ENCODE measurements around the gene GH2.
"Not testable (repeated sequence)": the region's sequence is repeated elsewhere in the genome, so short reads cannot be mapped to it uniquely, and the experiment has no call there.

The GH2 gene

GRCh38 chr17:63881935-63882601, at the start of gene GH2:
Gene GH2 (minus strand): TSS chr17:63881944. CDS start chr17:63881801, 143 bp downstream.
- H3K4me3 ChIP-seq = no peak within 1 kb of the TSS
- no peak within 1 kb of the TSS for H3K27ac ChIP-seq

GRCh38 chr17:63930951-63931575, 49.3 kb upstream of the GH2 start:
- Histone ChIP-seq H3K4me3 (peak overlapping the region; percentile 4 to 29 (median 15)), H3K27ac (peak overlapping the region in 16 of 21 experiments; percentile 42 to 84 (median 62))

DNA sequence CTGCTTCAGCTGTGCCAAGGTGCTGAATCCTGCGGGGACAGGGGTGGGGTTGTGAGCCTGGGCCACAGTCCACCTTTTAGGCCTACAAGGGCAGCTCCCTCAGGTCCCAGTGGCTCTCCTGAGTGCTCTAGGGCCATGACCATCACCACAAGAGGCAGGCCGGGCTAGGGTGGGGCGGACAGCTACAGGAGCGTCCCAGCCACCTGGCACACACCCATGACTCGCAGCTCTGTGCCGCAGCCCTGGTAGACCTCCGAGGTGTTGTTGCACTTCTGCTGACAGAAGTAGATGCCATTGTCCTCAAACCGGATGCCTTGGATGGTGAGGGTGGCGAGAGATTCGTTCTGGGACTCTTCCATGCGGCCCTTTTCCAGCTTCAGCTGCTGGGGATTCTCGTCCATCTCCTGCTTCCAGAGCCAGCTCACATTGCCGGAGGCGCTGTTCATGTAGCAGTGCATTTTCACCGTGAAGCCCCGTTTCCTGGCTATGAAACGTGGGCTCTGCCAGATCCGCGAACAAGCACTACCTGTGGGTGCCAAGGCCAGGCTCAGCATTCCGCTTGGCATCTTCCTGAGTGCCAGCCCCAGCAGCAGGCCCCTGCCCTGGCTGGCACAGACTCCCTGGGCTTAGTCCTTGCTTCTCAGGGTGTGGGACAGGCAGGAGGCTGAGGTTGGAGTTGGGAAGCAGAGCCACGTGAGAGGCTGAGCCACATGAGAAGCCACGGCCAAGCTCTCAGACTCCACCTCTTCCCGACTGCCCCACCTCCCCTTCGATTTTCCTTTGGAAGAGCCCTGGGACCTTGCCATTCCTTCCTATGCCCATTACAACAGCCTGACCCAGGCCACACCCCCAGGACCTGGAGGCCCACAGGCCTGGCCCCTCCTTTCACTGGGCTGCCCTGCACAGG, 48.4 kb upstream of the GH2 start:
- Histone ChIP-seq H3K4me3 (peak overlapping the region in 1 of 7 experiments; percentile 1), H3K27ac (peak overlapping the region in 11 of 21 experiments; percentile 3 to 84 (median 42))

DNA sequence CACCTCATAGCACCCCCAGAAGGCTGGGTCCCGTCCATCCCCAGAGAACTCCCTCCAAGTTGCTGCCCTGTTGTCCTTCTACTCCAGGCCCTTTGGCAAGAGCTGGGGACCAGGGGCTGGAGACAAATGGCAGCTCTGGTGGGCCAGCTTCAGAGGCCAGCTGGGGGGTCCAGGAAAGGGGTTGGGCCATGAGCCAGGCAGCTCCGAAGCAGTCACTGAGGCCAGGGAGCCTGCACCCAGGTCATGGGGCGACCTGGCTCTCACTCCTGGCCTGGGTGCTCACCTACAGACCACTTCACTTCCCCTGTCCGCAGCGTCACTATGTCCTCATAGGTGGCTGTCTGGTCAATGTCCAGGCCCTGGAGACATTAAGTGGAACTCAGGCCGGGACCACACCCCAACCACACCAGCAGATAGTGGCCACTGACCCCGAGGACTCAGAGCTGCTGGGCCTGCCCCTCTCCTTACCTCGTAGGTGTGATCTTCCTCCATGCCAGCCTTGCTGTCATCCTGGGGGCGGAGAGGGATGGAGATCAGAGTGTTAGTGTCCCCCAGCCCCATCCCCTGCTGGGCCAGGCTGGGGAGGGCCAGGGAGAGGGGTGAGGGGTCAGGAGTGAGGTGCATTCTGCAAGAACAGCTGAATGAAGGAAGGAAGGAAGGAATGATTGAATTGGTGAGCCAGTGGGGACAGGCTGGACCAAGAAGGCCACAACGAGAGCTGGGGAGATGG, 47.4 kb upstream of the GH2 start:
- Histone ChIP-seq H3K27ac (peak overlapping the region in 1 of 21 experiments; percentile 82), H3K4me3 (no peak overlapping the region)

GRCh38 chr17:63928172-63928666, 46.5 kb upstream of the GH2 start:
- H3K4me3 ChIP-seq = no peak overlapping the region
- H3K27ac ChIP-seq = peak overlapping the region in 1 of 21 experiments; percentile 62

GRCh38 chr17:63927464-63928171, 45.9 kb upstream of the GH2 start:
- Histone ChIP-seq H3K27ac (peak overlapping the region in 1 of 21 experiments; percentile 62), H3K4me3 (no peak overlapping the region)

DNA sequence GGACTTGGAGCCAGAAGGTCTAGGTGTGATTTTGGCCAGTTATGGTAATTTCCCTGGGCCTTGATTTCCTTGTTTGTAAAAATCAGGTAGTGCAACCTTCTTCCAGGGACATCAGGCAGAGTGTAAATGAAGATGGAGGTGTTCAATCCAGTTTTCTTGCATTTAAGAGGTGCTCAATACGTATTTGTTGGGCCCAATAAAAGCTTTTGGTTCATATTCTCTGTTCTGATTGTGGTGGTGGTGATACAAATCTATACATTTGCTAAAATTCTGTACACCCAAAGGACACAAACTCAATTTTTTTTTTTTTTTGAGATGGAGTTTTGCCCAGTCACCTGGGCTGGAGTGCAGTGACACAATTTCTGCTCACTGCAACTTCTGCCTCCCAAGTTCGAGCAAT, 44.4 kb upstream of the GH2 start:
- H3K4me3 ChIP-seq = no peak overlapping the region
- H3K27ac ChIP-seq = peak overlapping the region in 1 of 21 experiments; percentile 60

GRCh38 chr17:63925615-63926014, 43.9 kb upstream of the GH2 start:
- H3K4me3 ChIP-seq = no peak overlapping the region
- peak overlapping the region in 1 of 21 experiments; percentile 60 for H3K27ac ChIP-seq

- H3K4me3 ChIP-seq = not testable (repeated sequence)
Observed at GRCh38 chr17:63922402-63922801, 40.7 kb upstream of the GH2 start.

GRCh38 chr17:63920779-63921178, 39.0 kb upstream of the GH2 start:
- H3K4me3 ChIP-seq, H3K27ac ChIP-seq: not testable (repeated sequence)

More at GRCh38 chr17:63922402-63922801, 40.7 kb upstream of the GH2 start:
- H3K27ac ChIP-seq = not testable (repeated sequence)

DNA sequence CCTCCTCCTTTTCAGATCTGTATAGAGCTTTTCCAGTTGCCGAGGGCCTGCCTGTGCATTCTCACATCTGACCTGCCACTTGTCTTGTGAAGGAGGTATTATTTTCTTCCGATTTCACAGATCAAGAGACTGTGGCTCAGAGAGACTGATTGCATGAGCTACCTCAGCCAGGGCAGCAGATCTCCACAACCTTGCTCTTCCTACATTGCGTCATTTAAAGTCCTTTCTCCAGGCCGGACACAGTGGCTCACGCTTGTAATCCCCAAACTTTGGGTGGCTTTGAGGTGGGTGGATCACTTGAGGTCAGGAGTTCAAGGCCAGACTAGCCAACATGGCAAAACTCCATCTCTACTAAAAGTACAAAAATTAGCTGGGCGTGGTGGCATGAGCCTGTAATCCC, 38.3 kb upstream of the GH2 start:
- H3K4me3 ChIP-seq, H3K27ac ChIP-seq: not testable (repeated sequence)

DNA sequence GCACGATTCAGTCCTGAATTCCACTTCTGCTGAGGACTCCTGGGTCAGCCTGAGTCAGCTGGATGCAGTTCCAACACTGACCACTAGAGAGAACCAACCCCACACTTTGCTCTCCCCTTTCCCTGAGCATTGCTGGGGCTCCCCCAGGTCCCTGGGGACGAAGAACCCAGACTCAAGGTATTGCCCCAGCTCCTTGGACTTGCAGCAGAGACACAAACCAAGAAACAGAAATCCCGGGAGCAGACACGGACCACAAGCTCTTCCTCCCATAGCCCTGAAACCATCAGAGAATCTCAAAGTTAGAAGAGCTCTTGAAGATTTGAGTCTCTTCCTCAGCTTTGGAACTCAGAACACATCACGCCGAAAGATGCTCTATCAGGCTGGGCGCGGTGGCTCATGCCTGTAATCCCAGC, 37.6 kb upstream of the GH2 start:
- Histone ChIP-seq H3K27ac (no peak overlapping the region), H3K4me3 (no peak overlapping the region)

GRCh38 chr17:63918789-63919305, 37.1 kb upstream of the GH2 start, which contains the start of gene GH1:
Gene GH1 (minus strand): TSS chr17:63918839. CDS start chr17:63918776, 63 bp downstream.
- H3K27ac ChIP-seq, H3K4me3 ChIP-seq: not testable (repeated sequence)

DNA sequence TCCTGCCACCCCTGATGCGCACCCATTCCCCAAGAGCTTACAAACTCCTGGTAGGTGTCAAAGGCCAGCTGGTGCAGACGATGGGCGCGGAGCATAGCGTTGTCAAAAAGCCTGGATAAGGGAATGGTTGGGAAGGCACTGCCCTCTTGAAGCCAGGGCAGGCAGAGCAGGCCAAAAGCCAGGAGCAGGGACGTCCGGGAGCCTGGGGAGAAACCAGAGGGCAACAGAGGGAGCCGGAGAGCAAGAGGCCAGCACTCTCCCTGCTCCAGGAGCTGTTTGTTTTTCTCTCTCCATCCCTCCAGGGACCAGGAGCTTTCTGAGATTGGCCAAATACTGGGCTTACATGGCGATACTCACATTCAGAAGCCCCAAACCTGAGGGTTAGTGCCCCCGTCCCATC, 36.6 kb upstream of the GH2 start:
- Histone ChIP-seq H3K27ac (no peak overlapping the region), H3K4me3 (no peak overlapping the region)

- Histone ChIP-seq H3K27ac (no peak overlapping the region), H3K4me3 (no peak overlapping the region)
Observed at GRCh38 chr17:63917646-63918045, 35.9 kb upstream of the GH2 start.

DNA sequence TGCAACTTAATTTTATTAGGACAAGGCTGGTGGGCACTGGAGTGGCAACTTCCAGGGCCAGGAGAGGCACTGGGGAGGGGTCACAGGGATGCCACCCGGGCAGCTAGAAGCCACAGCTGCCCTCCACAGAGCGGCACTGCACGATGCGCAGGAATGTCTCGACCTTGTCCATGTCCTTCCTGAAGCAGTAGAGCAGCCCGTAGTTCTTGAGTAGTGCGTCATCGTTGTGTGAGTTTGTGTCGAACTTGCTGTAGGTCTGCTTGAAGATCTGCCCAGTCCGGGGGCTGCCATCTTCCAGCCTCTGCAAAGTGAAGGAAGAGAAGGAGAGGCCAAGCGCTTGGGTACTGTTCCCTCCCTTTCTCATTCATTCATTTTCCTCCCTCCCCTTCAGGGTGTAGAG, 35.5 kb upstream of the GH2 start:
- not testable (repeated sequence) for H3K4me3 ChIP-seq, H3K27ac ChIP-seq

DNA sequence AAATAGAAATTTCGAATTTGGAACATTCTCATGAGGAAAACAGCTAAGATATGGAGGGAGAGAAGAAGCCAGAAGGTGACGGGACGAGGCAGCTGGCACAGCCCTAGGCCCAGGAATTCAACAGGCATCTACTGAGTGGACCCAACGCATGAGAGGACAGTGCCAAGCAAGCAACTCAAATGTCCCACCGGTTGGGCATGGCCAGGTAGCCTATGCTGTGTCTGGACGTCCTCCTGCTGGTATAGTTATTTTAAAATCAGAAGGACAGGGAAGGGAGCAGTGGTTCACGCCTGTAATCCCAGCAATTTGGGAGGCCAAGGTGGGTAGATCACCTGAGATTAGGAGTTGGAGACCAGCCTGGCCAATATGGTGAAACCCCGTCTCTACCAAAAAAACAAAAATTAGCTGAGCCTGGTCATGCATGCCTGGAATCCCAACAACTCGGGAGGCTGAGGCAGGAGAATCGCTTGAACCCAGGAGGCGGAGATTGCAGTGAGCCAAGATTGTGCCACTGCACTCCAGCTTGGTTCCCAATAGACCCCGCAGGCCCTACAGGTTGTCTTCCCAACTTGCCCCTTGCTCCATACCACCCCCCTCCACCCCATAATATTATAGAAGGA, 34.9 kb upstream of the GH2 start:
- no peak overlapping the region for H3K4me3 ChIP-seq
- no peak overlapping the region for H3K27ac ChIP-seq

GRCh38 chr17:63915753-63916152, 34.0 kb upstream of the GH2 start:
- not testable (repeated sequence) for H3K4me3 ChIP-seq, H3K27ac ChIP-seq

Data from skin epidermis (tissue), 12 donors.